Measurements from ENCODE around the gene TADA2B. TPM values are rescaled to one million over a fixed set of nuclear protein-coding genes. Genes with fewer than 3 reads are reported as not detected.

Gene TADA2B
- total and polyA plus RNA-seq, 9 of the 15 experiments (the other 6 are each of a cell fraction or from before 2014, with no cell fraction given), result 0.55 to 12.2 (median 7.5) TPM

- TF ChIP-seq PHF8 (IDR thresholded peaks at IDR 0.05; ENCODE audit: borderline replicate concordance, low read length) (0 out of 2 replicates have a peak, but pooled peaks have one; percentile 13), ZSCAN32 (CRISPR knock-in tag; IDR thresholded peaks at IDR 0.05) (no peak), SMARCE1 (IDR thresholded peaks at IDR 0.05) (peak; percentile 78; the same call in 1 of the 2 replicates), JUND (IDR thresholded peaks at IDR 0.05; ENCODE audit: borderline replicate concordance, low read depth, low read length) (peak; percentile 84), JUND (tag; IDR thresholded peaks at IDR 0.05; ENCODE audit: borderline replicate concordance, low read depth, low read length) (peak; percentile 73; the same call in 2 of the 3 replicates), TARDBP (IDR thresholded peaks at IDR 0.05) (no peak), CTCFL (IDR thresholded peaks at IDR 0.05; ENCODE audit: borderline replicate concordance, insufficient read depth, low read depth, low read length, poor library complexity, severe bottlenecking) (no peak), THAP12 (CRISPR knock-in tag; IDR thresholded peaks at IDR 0.05) (no peak), SOX6 (IDR thresholded peaks at IDR 0.05) (peak; percentile 48; the same call in 1 of the 2 replicates), ETV6 (IDR thresholded peaks at IDR 0.05; ENCODE audit: borderline replicate concordance in 1 of 2, low read depth in 2 of 2, low read length in 1 of 2) (no peak), ETV6 (CRISPR knock-in tag; IDR thresholded peaks at IDR 0.05; ENCODE audit: borderline replicate concordance) (0 out of 2 replicates have a peak, but pooled peaks have one; percentile 40), NCOA1 (IDR thresholded peaks at IDR 0.05; ENCODE audit: low read depth) (peak; percentile 36; the same call in 1 of the 2 replicates), E2F8 (IDR thresholded peaks at IDR 0.05; ENCODE audit: low read depth, partially characterized antibody) (peak; percentile 51), POLR2A (conservative IDR thresholded peaks at IDR 0.05) (0 out of 2 replicates have a peak, but pooled peaks have one; percentile 39), ZFP36 (IDR thresholded peaks at IDR 0.05; ENCODE audit: low read depth, low read length, partially characterized antibody) (no peak), KDM1A (IDR thresholded peaks at IDR 0.05) (peak; percentile 18 to 73; a peak in 3 of 4 replicates), NR4A1 (CRISPR knock-in tag; IDR thresholded peaks at IDR 0.05) (no peak), NR4A1 (tag; IDR thresholded peaks at IDR 0.05) (no peak), NFRKB (IDR thresholded peaks at IDR 0.05; ENCODE audit: low read depth) (no peak; the same call in 1 of the 2 replicates), XRCC3 (IDR thresholded peaks at IDR 0.05) (no peak), BACH1 (tag; IDR thresholded peaks at IDR 0.05) (no peak; the same call in 1 of the 2 replicates), C11orf30 (IDR thresholded peaks at IDR 0.05; ENCODE audit: low read depth) (peak; percentile 99)
Measured at GRCh38 chr4:7031558-7032449, 11.4 kb upstream of the TADA2B start (continued).

Data from K562 (cell line).